ENCODE data around the gene SLC38A3. TPM values are rescaled to one million over a fixed set of nuclear protein-coding genes. Genes with fewer than 3 reads are reported as not detected.

SLC38A3 gene
- total RNA-seq, 1 donor = 0.36 TPM

GRCh38 chr3:50255251-50255615 lies 50.2 kb downstream of the SLC38A3 start:
- H3K36me3 ChIP-seq (ENCODE audit: insufficient read depth, low read length) = peaks cover 75% of the 10 kb centered on the region
- H3K9me3 ChIP-seq (ENCODE audit: low read depth, low read length) = no peaks in the 10 kb centered on the region
- peak overlapping the region; percentile 70 for H3K27ac ChIP-seq (ENCODE audit: low read depth, low read length)
- H3K4me2 ChIP-seq (ENCODE audit: insufficient read depth, low read length) = no peak overlapping the region
- peaks cover 75% of the 10 kb centered on the region for H3K79me2 ChIP-seq (ENCODE audit: insufficient read depth, low read length)
- TF ChIP-seq CTCF (IDR thresholded peaks at IDR 0.05; ENCODE audit: extremely low read depth, low read depth, low read length) = no peak
- H2AFZ ChIP-seq (ENCODE audit: low read length) = no peak overlapping the region
- DNase-seq (ENCODE audit: insufficient read length, low spot score, missing footprints) = no peak
- peaks cover 63% of the 10 kb centered on the region for H4K20me1 ChIP-seq (ENCODE audit: insufficient read depth, low read length)
- no peak overlapping the region for H3K4me3 ChIP-seq (ENCODE audit: insufficient read depth, low read length)
- no peaks in the 10 kb centered on the region for H3K27me3 ChIP-seq (ENCODE audit: insufficient read depth, low read length)
- peaks cover 15% of the 10 kb centered on the region for H3K4me1 ChIP-seq (ENCODE audit: insufficient read depth, low read length)

- peaks cover 61% of the 10 kb centered on the region for H3K36me3 ChIP-seq (ENCODE audit: insufficient read depth, low read length)
- TF ChIP-seq CTCF (IDR thresholded peaks at IDR 0.05; ENCODE audit: extremely low read depth, low read depth, low read length) = peak; percentile 64
Measured at GRCh38 chr3:50256978-50257890, 52.2 kb downstream of the SLC38A3 start.

GRCh38 chr3:50258029-50258680 lies 53.1 kb downstream of the SLC38A3 start:
- Histone ChIP-seq H3K27ac (ENCODE audit: low read depth, low read length) (no peak overlapping the region), H3K79me2 (ENCODE audit: insufficient read depth, low read length) (peaks cover 45% of the 10 kb centered on the region), H3K4me3 (ENCODE audit: insufficient read depth, low read length) (no peak overlapping the region), H4K20me1 (ENCODE audit: insufficient read depth, low read length) (peaks cover 35% of the 10 kb centered on the region), H2AFZ (ENCODE audit: low read length) (no peak overlapping the region), H3K9me3 (ENCODE audit: low read depth, low read length) (no peaks in the 10 kb centered on the region), H3K36me3 (ENCODE audit: insufficient read depth, low read length) (peaks cover 53% of the 10 kb centered on the region), H3K4me2 (ENCODE audit: insufficient read depth, low read length) (no peak overlapping the region), H3K4me1 (ENCODE audit: insufficient read depth, low read length) (peaks cover 19% of the 10 kb centered on the region), H3K27me3 (ENCODE audit: insufficient read depth, low read length) (no peaks in the 10 kb centered on the region)
- TF ChIP-seq CTCF (IDR thresholded peaks at IDR 0.05; ENCODE audit: extremely low read depth, low read depth, low read length) = no peak
- peak; percentile 62 for DNase-seq (ENCODE audit: insufficient read length, low spot score, missing footprints)

More at GRCh38 chr3:50256978-50257890, 52.2 kb downstream of the SLC38A3 start:
- H3K79me2 ChIP-seq (ENCODE audit: insufficient read depth, low read length) = peaks cover 55% of the 10 kb centered on the region
- peaks cover 43% of the 10 kb centered on the region for H4K20me1 ChIP-seq (ENCODE audit: insufficient read depth, low read length)
- peak; percentile 93 for DNase-seq (ENCODE audit: insufficient read length, low spot score, missing footprints)
- no peak overlapping the region for H3K4me2 ChIP-seq (ENCODE audit: insufficient read depth, low read length)
- no peak overlapping the region for H2AFZ ChIP-seq (ENCODE audit: low read length)
- H3K4me1 ChIP-seq (ENCODE audit: insufficient read depth, low read length) = peaks cover 20% of the 10 kb centered on the region
- no peaks in the 10 kb centered on the region for H3K9me3 ChIP-seq (ENCODE audit: low read depth, low read length)
- H3K27ac ChIP-seq (ENCODE audit: low read depth, low read length) = no peak overlapping the region
- no peak overlapping the region for H3K4me3 ChIP-seq (ENCODE audit: insufficient read depth, low read length)
- H3K27me3 ChIP-seq (ENCODE audit: insufficient read depth, low read length) = no peaks in the 10 kb centered on the region

- H3K9me3 ChIP-seq (ENCODE audit: low read depth, low read length) = no peaks in the 10 kb centered on the region
- no peak overlapping the region for H2AFZ ChIP-seq (ENCODE audit: low read length)
- DNase-seq (ENCODE audit: insufficient read length, low spot score, missing footprints) = peak; percentile 83
- H4K20me1 ChIP-seq (ENCODE audit: insufficient read depth, low read length) = peaks cover 29% of the 10 kb centered on the region
- H3K27me3 ChIP-seq (ENCODE audit: insufficient read depth, low read length) = no peaks in the 10 kb centered on the region
- H3K27ac ChIP-seq (ENCODE audit: low read depth, low read length) = no peak overlapping the region
- peaks cover 51% of the 10 kb centered on the region for H3K36me3 ChIP-seq (ENCODE audit: insufficient read depth, low read length)
- H3K4me3 ChIP-seq (ENCODE audit: insufficient read depth, low read length) = no peak overlapping the region
- H3K4me1 ChIP-seq (ENCODE audit: insufficient read depth, low read length) = peaks cover 24% of the 10 kb centered on the region
- no peak for TF ChIP-seq CTCF (IDR thresholded peaks at IDR 0.05; ENCODE audit: extremely low read depth, low read depth, low read length)
- H3K4me2 ChIP-seq (ENCODE audit: insufficient read depth, low read length) = no peak overlapping the region
- peaks cover 38% of the 10 kb centered on the region for H3K79me2 ChIP-seq (ENCODE audit: insufficient read depth, low read length)
Measured at GRCh38 chr3:50258979-50259378, 53.9 kb downstream of the SLC38A3 start.

All from osteoblast (primary cell).